GM19324 (cell line): ENCODE data around the gene KPNB1.

ENCODE experiments used
- ATAC-seq: cut with Tn5 transposase; IDR thresholded peaks from one replicate; pipeline ENCODE4 v1.9.1; 2021; ENCODE audit warnings: mild to moderate bottlenecking, moderate library complexity; ENCODE audit not compliant: unreplicated experiment, low FRiP score

Gene KPNB1

GRCh38 chr17:47708864-47709541, 59.3 kb downstream of the KPNB1 start:
- no peak for ATAC-seq

GRCh38 chr17:47709594-47709993, 59.9 kb downstream of the KPNB1 start:
- no peak for ATAC-seq

GRCh38 chr17:47711366-47712099, 61.8 kb downstream of the KPNB1 start:
- no peak for ATAC-seq

GRCh38 chr17:47712330-47713023, 62.8 kb downstream of the KPNB1 start:
- ATAC-seq, result no peak

- ATAC-seq, result no peak
Observed at GRCh38 chr17:47713980-47714700, 64.4 kb downstream of the KPNB1 start.

GRCh38 chr17:47714773-47715396, 65.2 kb downstream of the KPNB1 start:
- no peak for ATAC-seq

GRCh38 chr17:47715669-47716325, 66.1 kb downstream of the KPNB1 start:
- ATAC-seq, result no peak

- ATAC-seq, result no peak
Observed at GRCh38 chr17:47716375-47716774, 66.7 kb downstream of the KPNB1 start.

- no peak for ATAC-seq
Observed at GRCh38 chr17:47717261-47717697, 67.6 kb downstream of the KPNB1 start.

- ATAC-seq, result no peak
Observed at GRCh38 chr17:47717979-47718621, 68.4 kb downstream of the KPNB1 start.

- no peak for ATAC-seq
Observed at GRCh38 chr17:47718634-47719405, 69.1 kb downstream of the KPNB1 start.

GRCh38 chr17:47719411-47720152, 69.9 kb downstream of the KPNB1 start:
- ATAC-seq, result no peak

GRCh38 chr17:47720196-47720595, 70.5 kb downstream of the KPNB1 start:
- ATAC-seq, result no peak

GRCh38 chr17:47720754-47721533, 71.2 kb downstream of the KPNB1 start:
- ATAC-seq, result no peak

GRCh38 chr17:47721725-47722124, 72.0 kb downstream of the KPNB1 start:
- no peak for ATAC-seq

- no peak for ATAC-seq
Observed at GRCh38 chr17:47724705-47725104, 75.0 kb downstream of the KPNB1 start.

GRCh38 chr17:47725446-47726111, 75.9 kb downstream of the KPNB1 start:
- no peak for ATAC-seq
